ENCODE measurements around the gene CENATAC.
A peak's percentile ranks its signal among the peaks of the same experiment; 100 is the strongest.
"Not testable (repeated sequence)": the region's sequence is repeated elsewhere in the genome, so short reads cannot be mapped to it uniquely, and the experiment has no call there.

CENATAC gene

DNA sequence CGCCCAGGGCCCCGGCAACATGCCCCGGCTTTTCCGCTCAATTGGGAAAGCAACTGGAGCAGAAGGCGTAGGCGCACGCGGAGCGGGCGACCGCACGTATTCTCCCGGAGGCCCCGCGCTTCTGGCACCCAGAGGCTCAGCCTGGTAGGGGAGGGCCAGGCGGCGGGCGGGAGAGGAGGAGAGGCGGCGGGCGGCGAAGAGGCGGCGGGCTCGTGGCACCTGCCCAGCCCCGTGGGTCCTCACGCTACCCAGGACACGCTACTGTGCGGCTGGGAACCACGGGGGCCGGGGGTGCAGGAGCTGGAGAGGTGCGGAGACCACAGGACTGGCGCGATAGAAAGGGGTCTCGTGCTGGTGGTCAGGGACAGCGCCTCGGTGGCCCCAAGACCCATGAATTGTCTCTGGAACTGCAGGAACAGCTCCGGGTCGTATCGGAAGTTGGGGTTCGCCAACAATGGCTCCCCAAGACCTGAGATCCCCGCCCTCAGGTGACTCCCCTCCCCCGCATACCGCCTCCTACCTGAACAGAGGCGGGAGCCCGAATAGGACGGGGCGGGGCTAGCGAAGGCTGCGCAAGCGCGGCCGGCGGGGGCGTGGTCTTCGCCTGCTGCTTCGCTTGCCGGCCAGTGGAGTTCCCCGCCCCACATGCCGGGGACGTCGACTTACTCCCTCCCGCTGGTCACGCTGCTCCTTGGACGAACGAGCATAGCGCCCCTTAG, 32.5 kb downstream of the CENATAC start, which contains the start of gene SLC37A4:
Gene SLC37A4, minus strand, starts transcription at position 549 of the 719 bp plus-strand sequence.
- Histone ChIP-seq H3K9ac (ENCODE audit: low read length) (peak within 1 kb of the TSS; percentile 83), H3K4me1 (ENCODE audit: control insufficient read depth, insufficient read depth, low read length) (peaks cover 34% of the 10 kb centered on the region), H3K27me3 (ENCODE audit: control insufficient read depth, insufficient read depth, low read length) (no peaks in the 10 kb centered on the region), H3K9me3 (ENCODE audit: control insufficient read depth, low read length) (no peaks in the 10 kb centered on the region), H3K36me3 (ENCODE audit: control insufficient read depth, insufficient read depth, low read length) (no peaks in the 10 kb centered on the region), H3K4me3 (ENCODE audit: low read length) (peak within 1 kb of the TSS; percentile 67)

DNA sequence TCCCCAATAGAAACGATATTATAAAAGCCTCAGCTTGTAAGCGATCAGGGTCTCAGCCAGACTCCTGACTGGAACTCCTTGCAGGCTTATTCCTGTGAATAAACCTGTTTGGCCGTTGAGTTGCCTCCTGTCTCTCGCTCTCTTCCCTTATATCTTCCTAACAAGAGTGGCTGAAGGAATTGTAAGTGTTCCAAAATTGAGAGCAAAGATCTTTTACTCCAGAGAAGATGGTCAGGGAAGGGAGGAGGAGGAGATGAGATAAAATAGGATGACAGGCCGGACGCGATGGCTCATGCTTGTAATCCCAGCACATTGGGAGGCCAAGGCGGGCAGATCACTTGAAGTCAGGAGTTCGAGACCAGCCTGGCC, 34.0 kb downstream of the CENATAC start:
- H3K9me3 ChIP-seq (ENCODE audit: control insufficient read depth, low read length), result no peaks in the 10 kb centered on the region
- H3K4me3 ChIP-seq (ENCODE audit: low read length), result no peak overlapping the region
- peaks cover 30% of the 10 kb centered on the region for H3K4me1 ChIP-seq (ENCODE audit: control insufficient read depth, insufficient read depth, low read length)
- H3K9ac ChIP-seq (ENCODE audit: low read length), result no peak overlapping the region
- no peaks in the 10 kb centered on the region for H3K27me3 ChIP-seq (ENCODE audit: control insufficient read depth, insufficient read depth, low read length)
- H3K36me3 ChIP-seq (ENCODE audit: control insufficient read depth, insufficient read depth, low read length), result no peaks in the 10 kb centered on the region

DNA sequence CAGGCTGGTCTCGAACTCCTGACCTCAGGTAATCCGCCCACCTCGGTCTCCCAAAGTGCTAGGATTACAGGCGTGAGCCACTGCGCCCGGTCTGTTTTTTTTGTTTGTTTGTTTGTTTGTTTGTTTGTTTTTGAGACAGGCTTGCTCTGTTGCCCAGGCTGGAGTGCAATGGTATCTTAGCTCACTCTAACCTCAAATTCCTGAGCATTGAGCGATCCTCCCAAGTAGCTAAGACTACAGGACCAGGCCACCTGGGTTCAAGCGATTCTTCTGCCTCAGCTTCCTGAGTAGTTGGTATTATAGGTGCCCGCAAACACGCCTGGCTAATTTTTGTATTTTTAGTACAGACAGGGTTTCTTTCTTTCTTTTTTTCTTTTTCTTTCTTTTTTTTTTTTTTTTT, 35.5 kb downstream of the CENATAC start:
- H3K9ac ChIP-seq (ENCODE audit: low read length); H3K4me3 ChIP-seq (ENCODE audit: low read length); H3K9me3 ChIP-seq (ENCODE audit: control insufficient read depth, low read length); H3K36me3 ChIP-seq (ENCODE audit: control insufficient read depth, insufficient read depth, low read length); H3K27me3 ChIP-seq (ENCODE audit: control insufficient read depth, insufficient read depth, low read length): not testable (repeated sequence)
- H3K4me1 ChIP-seq (ENCODE audit: control insufficient read depth, insufficient read depth, low read length), result peaks cover 16% of the 10 kb centered on the region

DNA sequence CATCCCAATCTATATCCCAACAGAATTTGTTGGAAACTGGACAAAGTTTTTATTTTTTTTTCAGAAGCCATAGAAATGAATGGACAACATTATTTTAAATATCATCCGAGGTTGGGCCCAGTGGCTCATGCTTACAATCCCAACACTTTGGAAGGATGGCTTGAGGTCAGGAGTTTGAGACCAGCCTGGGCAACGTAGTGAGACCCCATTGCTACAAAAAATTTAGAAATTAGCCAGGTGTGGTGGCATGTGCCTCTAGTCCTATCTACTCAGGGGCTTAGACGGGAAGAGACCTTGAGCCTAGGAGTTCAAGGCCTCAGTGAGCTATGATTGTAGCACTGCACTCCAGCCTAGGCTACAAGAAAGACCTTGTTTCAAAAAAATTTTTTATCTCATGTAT, 36.9 kb downstream of the CENATAC start:
- H3K4me1 ChIP-seq (ENCODE audit: control insufficient read depth, insufficient read depth, low read length), result peaks cover 2% of the 10 kb centered on the region
- no peaks in the 10 kb centered on the region for H3K36me3 ChIP-seq (ENCODE audit: control insufficient read depth, insufficient read depth, low read length)
- no peaks in the 10 kb centered on the region for H3K9me3 ChIP-seq (ENCODE audit: control insufficient read depth, low read length)
- no peak overlapping the region for H3K4me3 ChIP-seq (ENCODE audit: low read length)
- no peaks in the 10 kb centered on the region for H3K27me3 ChIP-seq (ENCODE audit: control insufficient read depth, insufficient read depth, low read length)
- no peak overlapping the region for H3K9ac ChIP-seq (ENCODE audit: low read length)

DNA sequence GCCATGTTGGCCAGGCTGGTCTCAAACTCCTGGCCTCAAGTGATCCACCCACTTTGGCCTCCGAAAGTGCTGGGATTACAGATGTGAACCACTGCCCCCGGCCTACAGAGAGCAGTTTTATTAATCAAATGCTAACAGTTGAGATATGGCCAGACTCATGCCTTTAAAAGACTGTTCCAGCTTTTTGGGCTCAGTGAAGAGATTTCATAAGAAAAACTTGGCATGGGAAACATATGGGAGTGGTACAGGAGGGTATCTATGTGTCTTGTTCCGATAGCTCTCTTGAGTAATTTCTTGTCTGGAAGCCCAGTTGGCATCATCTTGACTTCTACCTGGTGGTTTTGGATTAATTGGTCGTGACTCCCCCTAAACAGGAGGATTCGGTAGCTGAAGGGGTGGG, 40.9 kb downstream of the CENATAC start:
- Histone ChIP-seq H3K4me3 (ENCODE audit: low read length) (no peak overlapping the region), H3K9me3 (ENCODE audit: control insufficient read depth, low read length) (no peaks in the 10 kb centered on the region), H3K36me3 (ENCODE audit: control insufficient read depth, insufficient read depth, low read length) (no peaks in the 10 kb centered on the region), H3K27me3 (ENCODE audit: control insufficient read depth, insufficient read depth, low read length) (no peaks in the 10 kb centered on the region), H3K9ac (ENCODE audit: low read length) (no peak overlapping the region), H3K4me1 (ENCODE audit: control insufficient read depth, insufficient read depth, low read length) (no peaks in the 10 kb centered on the region)

DNA sequence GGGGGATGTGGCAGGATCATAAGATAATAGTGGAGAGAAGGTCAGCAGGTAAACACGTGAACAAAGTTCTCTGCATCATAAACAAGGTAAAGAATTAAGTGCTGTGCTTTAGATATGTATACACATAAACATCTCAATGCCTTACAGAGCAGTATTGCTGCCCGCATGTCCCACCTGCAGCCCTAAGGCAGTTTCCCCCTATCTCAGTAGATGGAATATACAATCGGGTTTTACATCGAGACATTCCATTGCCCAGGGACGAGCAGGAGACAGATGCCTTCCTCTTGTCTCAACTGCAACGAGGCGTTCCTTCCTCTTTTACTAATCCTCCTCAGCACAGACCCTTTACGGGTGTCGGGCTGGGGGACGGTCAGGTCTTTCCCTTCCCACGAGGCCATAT, 41.5 kb downstream of the CENATAC start:
- H3K4me1 ChIP-seq (ENCODE audit: control insufficient read depth, insufficient read depth, low read length); H3K27me3 ChIP-seq (ENCODE audit: control insufficient read depth, insufficient read depth, low read length); H3K4me3 ChIP-seq (ENCODE audit: low read length); H3K9me3 ChIP-seq (ENCODE audit: control insufficient read depth, low read length); H3K9ac ChIP-seq (ENCODE audit: low read length); H3K36me3 ChIP-seq (ENCODE audit: control insufficient read depth, insufficient read depth, low read length): not testable (repeated sequence)

DNA sequence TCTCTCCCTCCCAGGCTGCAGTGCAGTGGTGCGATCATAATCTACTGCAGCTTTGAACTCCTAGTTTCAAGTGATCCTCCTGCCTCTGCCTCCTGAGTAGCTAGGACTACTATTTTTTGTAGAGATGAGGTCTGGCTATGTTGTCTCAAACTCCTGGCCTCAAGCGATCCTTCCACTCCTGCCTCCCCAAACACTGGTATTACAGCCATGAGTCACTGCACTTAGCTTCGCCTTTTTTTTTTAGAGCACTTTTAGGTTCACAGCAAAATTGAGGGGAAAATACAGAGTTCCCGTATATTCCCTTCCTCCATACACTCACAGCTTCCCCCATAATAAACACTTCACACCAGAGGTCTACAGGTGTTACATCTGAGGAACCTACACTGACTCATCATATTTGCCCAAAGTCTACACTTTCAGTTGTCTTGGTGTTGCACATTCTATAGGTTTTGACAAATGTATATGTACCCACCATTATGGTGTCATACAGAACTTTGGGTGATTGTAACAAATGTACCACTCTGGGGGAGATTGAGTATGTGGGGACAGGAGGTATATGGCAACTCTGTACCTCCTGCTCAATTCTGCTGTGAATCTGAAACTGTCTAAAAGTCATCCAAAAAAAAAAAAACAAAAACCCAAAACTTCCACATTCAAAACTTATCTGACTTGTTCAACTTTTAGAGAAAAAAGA, 44.0 kb downstream of the CENATAC start:
- Histone ChIP-seq H3K4me1 (ENCODE audit: control insufficient read depth, insufficient read depth, low read length) (no peaks in the 10 kb centered on the region), H3K36me3 (ENCODE audit: control insufficient read depth, insufficient read depth, low read length) (peaks cover 10% of the 10 kb centered on the region), H3K27me3 (ENCODE audit: control insufficient read depth, insufficient read depth, low read length) (no peaks in the 10 kb centered on the region), H3K9me3 (ENCODE audit: control insufficient read depth, low read length) (no peaks in the 10 kb centered on the region), H3K9ac (ENCODE audit: low read length) (no peak overlapping the region), H3K4me3 (ENCODE audit: low read length) (no peak overlapping the region)

DNA sequence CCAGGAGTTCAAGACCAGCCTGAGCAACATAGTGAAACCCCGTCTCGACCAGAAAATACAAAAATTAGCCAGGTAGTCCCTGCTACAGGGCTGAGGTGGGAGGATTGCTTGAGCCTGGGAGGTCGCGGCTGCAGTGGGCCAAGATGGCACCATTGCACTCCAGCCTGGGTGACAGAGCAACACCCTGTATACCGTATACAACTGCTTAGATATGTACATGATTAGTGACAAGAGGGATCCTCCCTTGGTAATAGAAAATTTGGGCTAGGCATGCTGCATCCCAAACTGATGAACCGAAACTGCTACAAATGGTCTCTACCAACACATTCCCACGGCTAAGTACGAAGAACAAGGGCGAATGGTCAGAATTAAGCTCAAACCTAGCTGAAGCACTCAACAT, 45.0 kb downstream of the CENATAC start:
- H3K27me3 ChIP-seq (ENCODE audit: control insufficient read depth, insufficient read depth, low read length), result no peaks in the 10 kb centered on the region

DNA sequence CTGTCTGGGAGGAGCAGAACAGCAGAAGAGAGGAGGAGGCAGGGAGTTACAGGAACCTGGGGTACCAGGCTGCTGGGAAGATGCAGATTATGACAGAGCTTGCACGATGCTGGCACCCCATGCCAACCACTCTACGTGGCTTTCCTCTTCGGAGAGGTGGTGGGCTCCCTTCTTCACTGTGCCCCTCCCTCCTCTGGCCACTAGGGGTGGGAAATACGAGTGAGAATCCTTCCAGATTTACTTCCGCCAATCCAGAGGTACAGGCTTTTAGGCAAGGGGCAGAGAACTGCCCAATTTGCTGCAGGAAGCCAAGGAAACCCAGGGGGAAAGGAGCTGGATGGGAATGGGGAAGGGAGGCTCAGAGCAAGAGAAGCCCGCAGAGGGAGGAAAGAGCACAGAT, 46.8 kb downstream of the CENATAC start:
- Histone ChIP-seq H3K36me3 (ENCODE audit: control insufficient read depth, insufficient read depth, low read length) (peaks cover 29% of the 10 kb centered on the region), H3K4me1 (ENCODE audit: control insufficient read depth, insufficient read depth, low read length) (no peaks in the 10 kb centered on the region), H3K9me3 (ENCODE audit: control insufficient read depth, low read length) (no peaks in the 10 kb centered on the region), H3K9ac (ENCODE audit: low read length) (no peak overlapping the region), H3K4me3 (ENCODE audit: low read length) (no peak overlapping the region), H3K27me3 (ENCODE audit: control insufficient read depth, insufficient read depth, low read length) (no peaks in the 10 kb centered on the region)

More for the DNA sequence above, 45.0 kb downstream of the CENATAC start:
- H3K9me3 ChIP-seq (ENCODE audit: control insufficient read depth, low read length), result no peaks in the 10 kb centered on the region
- no peaks in the 10 kb centered on the region for H3K4me1 ChIP-seq (ENCODE audit: control insufficient read depth, insufficient read depth, low read length)
- no peak overlapping the region for H3K9ac ChIP-seq (ENCODE audit: low read length)
- H3K36me3 ChIP-seq (ENCODE audit: control insufficient read depth, insufficient read depth, low read length), result peaks cover 17% of the 10 kb centered on the region
- no peak overlapping the region for H3K4me3 ChIP-seq (ENCODE audit: low read length)

DNA sequence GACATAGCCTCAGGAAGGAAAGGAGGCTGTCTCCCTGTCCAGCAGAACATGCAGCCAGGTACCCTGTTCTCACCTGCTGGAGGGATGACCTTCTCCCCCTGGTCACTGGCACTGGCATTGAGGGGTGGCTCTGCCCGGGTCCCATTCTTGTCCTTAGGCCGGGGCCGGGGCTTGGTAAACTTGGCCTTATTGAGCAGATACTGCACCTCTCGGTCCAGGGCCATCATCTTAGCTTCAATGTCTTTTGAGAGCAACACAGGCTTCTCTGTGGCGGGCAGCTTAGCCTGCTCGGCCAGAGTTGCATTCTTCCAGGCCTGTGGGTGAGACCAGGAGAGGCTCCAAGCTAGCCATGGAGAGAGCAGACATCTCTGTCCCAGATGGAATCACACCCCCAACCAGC, 48.6 kb downstream of the CENATAC start:
- Histone ChIP-seq H3K9ac (ENCODE audit: low read length) (no peak overlapping the region), H3K4me1 (ENCODE audit: control insufficient read depth, insufficient read depth, low read length) (no peaks in the 10 kb centered on the region), H3K36me3 (ENCODE audit: control insufficient read depth, insufficient read depth, low read length) (peaks cover 29% of the 10 kb centered on the region), H3K4me3 (ENCODE audit: low read length) (no peak overlapping the region), H3K9me3 (ENCODE audit: control insufficient read depth, low read length) (no peaks in the 10 kb centered on the region), H3K27me3 (ENCODE audit: control insufficient read depth, insufficient read depth, low read length) (no peaks in the 10 kb centered on the region)

DNA sequence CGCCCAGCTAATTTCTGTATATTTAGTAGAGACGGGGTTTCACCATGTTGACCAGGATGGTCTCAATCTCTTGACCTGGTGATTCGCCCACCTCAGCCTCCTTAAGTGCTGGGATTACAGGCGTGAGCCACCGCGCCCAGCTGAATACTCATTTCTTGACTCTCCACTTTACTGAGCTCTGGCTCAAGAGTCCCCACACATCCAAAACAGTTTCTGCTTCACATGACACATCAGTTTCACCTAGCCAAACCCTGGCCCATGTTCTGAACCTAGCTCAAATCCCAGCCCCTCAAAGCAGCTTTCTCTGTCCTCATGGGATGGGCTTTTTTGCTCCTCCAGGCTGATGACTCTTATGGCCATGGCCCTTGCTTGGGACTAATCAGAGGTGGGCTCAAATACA, 49.3 kb downstream of the CENATAC start:
- H3K36me3 ChIP-seq (ENCODE audit: control insufficient read depth, insufficient read depth, low read length), result peaks cover 33% of the 10 kb centered on the region
- no peak overlapping the region for H3K9ac ChIP-seq (ENCODE audit: low read length)
- no peak overlapping the region for H3K4me3 ChIP-seq (ENCODE audit: low read length)
- H3K9me3 ChIP-seq (ENCODE audit: control insufficient read depth, low read length), result no peaks in the 10 kb centered on the region
- H3K27me3 ChIP-seq (ENCODE audit: control insufficient read depth, insufficient read depth, low read length), result no peaks in the 10 kb centered on the region
- H3K4me1 ChIP-seq (ENCODE audit: control insufficient read depth, insufficient read depth, low read length), result no peaks in the 10 kb centered on the region

DNA sequence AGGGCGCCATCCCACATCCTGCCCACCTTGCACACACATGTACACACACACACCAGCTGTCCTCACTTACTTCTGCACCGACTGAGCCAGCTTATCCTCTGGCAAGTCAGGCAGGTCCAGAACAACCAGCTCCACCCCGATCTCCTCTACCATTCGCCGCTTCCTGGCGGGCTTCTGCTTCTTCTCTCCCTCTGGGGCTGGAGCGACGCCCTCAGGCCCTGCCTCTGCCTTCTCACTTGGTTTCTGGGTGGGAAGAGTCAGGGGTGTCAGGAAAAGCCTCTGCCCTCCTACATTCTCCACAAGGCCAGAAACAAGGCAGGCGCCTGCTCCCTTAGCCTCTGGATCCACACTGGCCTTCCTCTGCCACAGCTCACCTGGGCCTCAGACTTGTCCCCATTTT, 50.7 kb downstream of the CENATAC start:
- Histone ChIP-seq H3K27me3 (ENCODE audit: control insufficient read depth, insufficient read depth, low read length) (no peaks in the 10 kb centered on the region), H3K36me3 (ENCODE audit: control insufficient read depth, insufficient read depth, low read length) (peaks cover 43% of the 10 kb centered on the region), H3K4me1 (ENCODE audit: control insufficient read depth, insufficient read depth, low read length) (no peaks in the 10 kb centered on the region), H3K9me3 (ENCODE audit: control insufficient read depth, low read length) (no peaks in the 10 kb centered on the region), H3K9ac (ENCODE audit: low read length) (no peak overlapping the region), H3K4me3 (ENCODE audit: low read length) (no peak overlapping the region)

Measured in mucosa of stomach (tissue), 1 donor.